EL (cell line): ENCODE results near the gene PRSS35.
"Not testable (repeated sequence)": the region's sequence is repeated elsewhere in the genome, so short reads cannot be mapped to it uniquely, and the experiment has no call there.

Source experiments
- DNase-seq: peaks from one replicate; pipeline ENCODE4 v3.0.0-alpha.2; 2016

The PRSS35 gene, protein sequence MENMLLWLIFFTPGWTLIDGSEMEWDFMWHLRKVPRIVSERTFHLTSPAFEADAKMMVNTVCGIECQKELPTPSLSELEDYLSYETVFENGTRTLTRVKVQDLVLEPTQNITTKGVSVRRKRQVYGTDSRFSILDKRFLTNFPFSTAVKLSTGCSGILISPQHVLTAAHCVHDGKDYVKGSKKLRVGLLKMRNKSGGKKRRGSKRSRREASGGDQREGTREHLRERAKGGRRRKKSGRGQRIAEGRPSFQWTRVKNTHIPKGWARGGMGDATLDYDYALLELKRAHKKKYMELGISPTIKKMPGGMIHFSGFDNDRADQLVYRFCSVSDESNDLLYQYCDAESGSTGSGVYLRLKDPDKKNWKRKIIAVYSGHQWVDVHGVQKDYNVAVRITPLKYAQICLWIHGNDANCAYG

DNA sequence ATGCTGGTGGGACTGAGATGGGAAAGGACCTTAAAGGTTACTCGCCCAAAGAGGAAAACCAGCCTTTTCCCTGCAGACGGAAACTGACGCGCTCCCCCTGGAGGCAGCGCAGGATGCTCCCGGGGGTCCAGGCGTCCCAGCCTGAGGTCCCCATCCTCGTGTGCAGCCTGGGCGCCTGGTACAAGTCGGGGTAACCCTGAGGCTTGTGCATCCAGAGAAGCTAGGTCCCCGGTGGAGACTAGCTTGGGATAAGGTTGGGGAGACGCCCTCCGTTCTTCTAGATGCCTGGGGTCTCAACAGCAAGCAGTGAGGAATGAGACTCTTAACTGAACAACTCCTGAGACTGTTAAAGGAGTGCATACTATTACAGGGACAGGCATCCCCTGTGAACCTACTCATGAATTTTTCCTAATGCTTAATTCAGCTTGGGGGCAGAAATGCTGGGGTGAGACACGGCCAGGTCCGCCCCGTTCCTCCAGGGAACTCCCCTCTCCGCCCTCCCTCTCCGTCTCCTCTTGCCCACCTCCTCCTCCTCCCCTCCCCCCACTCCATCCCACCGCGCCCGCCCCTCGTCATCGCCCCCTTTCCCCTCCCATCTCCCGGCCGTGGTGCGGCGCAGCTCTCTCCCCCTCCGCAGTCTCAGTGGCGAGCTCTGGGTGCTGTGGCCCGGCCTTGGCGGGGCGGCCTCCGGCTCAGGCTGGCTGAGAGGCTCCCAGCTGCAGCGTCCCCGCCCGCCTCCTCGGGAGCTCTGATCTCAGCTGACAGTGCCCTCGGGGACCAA lies at the start of gene PRSS35:
PRSS35 (plus strand) TSS at position 634 of the 781 bp plus-strand sequence. CDS start 10,908 bp downstream, outside the sequence.
- DNase-seq: peak; percentile 58

DNA sequence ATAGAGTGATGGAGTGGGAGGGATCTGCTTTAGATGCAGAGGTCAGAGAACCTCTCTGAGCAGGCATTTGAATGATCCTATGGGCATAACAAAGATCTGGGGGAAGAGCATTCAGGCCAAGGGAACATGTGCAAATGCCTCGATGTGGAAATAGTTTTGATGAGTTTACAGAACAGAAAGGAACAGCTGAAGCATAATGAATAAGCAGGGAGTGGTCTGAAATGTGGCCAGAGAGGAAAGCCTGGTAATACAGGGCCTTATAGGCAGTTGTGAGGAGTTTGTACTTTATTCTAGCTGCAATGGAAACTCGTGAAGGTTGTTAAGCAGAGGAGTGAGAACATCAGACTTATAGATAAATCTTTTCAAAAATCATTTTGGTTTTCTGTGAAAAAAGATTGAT lies 48.4 kb upstream of the PRSS35 start:
- DNase-seq: no peak

DNA sequence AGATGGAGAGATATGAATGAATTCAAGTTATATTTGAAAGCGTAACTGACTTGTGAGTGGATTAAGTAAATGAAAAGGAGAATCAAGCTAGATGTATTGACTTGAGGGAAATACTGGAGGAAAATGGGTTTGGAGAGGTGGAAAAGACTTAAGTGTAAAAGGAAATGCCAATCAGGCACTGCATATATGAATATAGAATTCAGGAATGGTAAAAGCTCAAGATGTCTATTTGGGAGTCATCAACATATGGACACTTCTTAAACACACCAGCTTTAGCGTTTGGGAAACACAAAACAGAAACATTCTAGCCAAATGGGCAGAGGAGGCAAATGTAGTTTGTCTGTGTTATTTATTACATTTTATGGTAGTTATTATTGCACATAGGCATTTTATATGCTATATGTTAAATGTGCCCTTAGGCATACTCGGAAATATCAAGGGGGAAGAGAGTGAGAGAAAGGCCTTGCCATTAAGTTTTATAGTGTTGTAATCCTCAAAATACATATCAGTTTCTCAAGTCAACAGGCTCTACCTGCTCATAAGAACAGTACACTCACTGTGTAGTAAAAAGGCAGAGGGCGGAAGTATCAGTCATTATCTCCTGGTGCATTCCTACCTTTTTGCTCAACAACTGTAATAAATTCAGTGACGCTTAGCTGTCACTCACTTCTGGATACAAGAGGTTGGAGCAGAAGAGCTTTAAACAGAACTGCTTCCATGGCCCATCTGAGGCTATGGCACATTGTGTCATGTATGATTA lies 47.8 kb upstream of the PRSS35 start:
- no peak for DNase-seq

DNA sequence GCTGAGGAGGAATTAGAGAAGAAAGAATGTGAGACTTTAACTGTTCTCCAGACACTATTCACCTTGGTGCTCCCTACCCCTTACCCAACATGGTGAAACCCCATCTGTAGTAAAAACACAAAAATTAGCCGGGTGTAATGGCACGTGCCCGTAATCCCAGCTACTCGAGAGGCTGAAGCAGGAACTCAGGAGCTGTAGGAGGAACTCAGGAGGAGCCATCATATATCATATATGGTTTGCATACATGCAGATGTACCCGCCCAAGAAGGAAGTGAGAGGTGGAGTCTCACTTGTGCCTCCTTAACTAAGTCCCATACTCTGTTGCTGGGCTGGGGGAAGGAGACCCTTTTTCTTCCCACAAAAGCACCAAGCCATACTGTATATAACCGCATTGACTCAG lies 46.0 kb upstream of the PRSS35 start:
- no peak for DNase-seq

DNA sequence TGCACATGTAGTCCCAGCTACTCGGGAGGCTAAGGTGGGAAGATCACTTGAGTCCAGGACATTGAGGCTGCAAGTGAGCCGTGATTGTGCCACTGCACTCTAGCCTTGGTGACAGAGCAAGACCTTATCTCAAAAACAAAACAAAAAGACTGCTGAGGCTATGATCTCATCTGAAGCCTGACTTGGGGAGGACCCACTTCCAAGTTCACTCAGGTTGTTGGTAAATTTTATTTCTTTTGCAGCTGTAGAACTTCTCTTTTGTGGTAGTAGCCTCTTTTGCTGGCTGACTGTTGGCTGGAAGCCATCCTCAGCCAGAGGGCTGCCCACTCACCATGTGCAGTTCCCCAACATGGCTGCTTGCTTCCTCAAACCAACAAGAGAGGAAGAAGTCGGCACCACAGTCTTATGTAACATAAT lies 44.7 kb upstream of the PRSS35 start:
- DNase-seq: no peak

DNA sequence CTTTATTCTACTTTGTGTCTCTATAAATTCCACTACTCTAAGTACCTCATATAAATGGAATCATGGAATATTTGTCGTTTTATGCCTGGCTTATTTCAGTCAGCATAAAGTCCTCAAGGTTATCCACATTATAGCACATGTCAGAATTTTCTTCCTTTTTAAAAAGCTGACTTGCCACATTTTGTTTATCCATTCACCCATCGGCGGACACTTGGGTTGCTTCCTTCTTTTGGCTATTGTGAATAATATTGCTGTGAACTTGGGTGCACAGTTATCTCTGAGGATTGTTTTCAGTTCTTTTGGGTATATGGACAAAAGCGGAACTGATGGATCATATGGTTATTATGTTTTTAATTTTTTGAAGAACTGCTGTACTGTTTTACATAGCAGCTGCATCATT lies 42.3 kb upstream of the PRSS35 start:
- no peak for DNase-seq

DNA sequence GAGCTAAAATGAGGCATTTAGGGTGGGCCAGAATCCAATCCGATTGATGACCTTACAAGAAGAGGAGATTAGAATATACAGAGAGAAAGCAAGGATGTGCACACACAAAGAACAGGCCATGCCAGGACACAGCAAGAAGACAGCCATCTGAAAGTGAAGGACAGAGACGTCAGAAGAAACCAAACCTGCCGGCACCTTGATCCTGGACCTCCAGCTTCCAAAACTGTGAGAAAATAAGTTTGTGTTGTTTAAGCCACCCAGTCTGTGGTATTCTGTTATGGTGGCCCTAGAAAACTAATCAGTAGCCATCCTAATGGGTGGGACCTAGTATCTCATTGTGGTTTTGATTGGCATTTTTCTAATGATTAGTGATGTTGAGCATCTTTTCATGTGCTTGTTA lies 41.7 kb upstream of the PRSS35 start:
- DNase-seq: no peak

DNA sequence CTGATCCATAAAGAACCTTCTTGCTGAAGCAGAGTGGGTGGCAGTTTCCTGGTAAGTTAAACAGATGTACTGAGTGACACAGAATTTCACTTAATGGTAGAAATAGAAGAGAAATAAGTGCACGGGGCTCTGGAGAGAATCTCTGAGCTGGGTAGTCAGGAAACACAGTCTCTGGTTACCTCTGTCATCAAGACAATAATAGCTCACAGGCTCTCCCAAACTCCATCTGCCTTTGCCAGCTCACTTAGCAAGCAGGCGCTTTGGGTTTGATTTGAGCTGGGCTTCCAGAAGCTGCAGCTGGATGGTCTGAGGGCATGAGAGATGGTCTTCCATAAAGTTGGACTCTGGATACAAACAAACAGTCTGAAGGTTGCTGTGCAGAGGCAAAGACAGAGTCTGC lies 39.6 kb upstream of the PRSS35 start:
- DNase-seq: no peak

DNA sequence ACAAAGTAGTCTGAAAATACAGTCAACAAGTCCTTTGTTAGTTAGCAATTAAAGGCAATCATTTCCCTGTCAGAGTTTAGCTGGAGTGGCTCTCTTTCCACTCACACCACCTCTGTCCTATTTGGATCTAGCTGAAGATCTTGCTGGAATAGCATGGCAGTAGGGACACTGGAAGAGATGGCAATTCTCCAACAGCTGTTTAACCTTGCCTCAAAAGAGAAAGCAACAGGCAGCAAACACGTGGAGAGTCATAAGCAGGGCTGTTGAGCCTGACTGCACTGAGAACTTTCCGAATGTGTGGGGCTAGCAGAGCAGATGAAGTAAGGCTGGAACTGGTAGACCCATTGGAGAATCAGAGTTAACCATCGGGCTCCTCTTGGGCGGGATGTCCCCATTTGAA lies 38.0 kb upstream of the PRSS35 start:
- peak; percentile 14 for DNase-seq

DNA sequence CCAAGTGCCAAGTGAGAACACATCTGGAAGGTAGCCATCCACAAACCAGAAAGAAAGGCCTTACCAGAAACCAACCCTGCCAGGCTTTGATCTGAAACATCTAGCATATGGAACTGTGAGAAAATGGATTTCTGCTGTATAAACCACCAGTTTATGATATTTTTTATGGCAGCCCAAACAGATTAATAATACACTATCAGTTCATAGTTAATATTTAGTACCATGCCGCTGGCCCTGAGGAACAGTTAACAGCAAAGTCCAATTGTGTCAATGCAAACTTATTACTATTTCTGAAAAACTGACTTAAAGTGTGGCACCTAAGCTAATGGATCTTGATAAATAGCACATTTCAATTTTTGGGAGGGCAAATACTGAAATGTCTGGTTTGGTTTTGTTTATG lies 35.4 kb upstream of the PRSS35 start:
- DNase-seq: no peak

DNA sequence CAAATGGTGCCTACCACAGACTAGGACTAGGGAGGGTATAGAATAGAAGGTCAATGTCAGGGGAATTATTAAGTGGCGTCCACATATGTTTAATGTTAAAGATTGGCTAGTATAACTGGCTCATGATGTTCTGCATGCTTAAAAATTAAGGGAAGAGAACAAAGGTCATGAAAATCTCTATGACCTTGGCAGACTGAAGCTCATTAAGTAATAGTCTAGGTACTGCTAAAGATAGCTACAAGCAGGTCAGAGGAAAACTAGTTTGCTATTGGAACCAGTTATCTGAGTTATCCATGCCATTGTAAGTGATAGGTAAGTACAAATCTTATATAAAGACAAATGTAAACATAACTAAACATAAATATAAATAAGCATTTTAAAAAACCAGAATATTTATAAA lies 32.9 kb upstream of the PRSS35 start:
- no peak for DNase-seq

DNA sequence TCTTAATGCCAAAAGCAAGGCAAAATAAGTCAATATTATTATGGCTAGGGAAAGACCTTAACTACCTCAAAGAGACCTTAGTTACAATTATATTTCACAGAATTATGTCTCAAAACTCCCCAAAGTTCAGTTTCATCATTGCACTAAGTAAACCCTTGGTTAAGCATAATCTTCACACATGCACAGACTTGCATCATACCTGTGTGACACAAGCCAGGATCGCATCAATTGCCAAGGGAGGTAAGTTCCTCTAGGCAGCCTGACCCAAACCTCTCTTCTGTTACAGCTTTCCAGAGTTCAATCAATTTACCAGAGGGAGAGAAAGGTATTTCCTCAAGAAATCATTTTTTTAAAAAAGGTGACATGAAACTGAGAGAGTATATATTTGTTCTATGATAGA lies 31.9 kb upstream of the PRSS35 start:
- DNase-seq: no peak

DNA sequence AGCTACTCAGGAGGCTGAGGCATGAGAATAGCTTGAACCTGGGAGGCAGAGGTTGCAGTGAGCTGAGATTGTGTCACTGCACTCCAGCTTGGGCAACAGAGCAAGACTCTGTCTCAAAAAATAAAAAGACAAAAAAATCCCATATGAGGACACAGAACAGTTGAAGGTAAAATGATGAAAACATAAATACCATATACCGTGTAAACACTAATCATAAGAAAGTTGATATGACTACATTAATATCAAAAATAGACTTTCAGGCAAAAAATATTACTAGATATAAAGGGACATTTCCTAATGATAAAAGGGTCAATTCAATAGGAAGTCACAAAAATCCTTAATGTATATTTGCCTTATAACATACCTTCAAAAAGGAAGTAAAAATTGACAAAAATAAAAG lies 30.4 kb upstream of the PRSS35 start:
- DNase-seq: not testable (repeated sequence)

DNA sequence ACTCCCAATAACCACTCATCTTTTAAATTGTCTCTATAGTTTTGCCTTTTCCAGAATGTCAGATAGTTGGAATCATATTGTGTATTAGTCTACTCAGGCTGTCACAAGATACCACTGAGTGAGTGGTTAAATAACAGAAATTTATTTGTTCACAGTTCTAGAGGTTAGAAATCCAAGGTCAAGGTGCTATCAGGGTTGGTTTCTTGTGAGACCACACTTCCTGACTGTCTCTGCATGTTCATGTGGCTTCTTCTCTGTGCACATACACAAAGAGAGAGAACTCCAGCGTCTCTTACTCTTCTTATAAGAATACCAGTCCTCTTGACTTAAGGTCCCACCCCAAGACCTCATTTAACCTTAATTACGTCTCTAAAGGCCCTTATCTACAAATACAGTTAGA lies 23.9 kb upstream of the PRSS35 start:
- DNase-seq: no peak

DNA sequence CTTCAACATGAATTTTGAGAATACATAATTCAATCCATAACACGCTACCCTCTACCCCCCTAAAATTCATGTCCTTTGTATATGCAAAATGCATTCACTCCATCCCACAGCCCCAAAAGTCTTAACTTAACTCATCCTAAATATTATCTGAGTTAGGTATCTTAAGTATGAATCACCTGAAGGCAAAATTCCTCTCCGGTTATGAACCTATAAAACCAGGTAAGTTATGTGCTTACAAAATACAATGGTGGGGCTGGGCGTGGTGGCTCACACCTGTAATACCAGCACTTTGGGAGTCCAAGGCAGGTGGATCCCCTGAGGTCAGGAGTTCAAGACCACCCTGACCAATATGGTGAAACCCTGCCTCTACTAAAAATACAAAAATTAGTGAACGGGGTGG lies 23.5 kb upstream of the PRSS35 start:
- DNase-seq: no peak

DNA sequence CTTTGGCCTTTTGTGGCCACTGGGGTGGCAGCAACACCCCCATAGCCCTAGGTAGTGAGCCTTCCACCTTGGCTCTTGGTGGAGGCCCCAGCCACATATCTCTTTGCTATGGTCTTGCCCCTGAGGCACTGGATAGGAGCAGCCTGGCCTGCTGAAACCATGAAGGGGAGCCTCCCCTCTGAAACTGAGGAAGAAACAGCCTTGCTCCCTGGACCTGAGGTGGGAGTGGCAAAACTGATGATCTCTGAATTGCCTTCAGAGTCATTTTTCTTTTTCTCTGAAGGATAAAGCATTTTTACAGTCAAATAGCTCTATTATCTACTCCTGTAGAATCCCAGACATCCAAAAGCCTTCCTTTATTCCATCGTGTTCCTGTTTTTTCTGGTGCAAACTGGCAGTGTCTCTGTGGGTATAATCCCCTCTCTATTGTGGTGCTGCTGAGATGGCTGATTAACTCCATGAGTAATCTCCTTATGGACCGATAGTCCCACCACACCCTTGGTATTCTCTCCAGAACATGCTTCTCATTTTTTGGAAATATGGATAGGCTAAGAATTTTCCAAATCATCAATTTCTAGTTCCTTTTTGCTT lies 22.0 kb upstream of the PRSS35 start:
- DNase-seq: no peak

DNA sequence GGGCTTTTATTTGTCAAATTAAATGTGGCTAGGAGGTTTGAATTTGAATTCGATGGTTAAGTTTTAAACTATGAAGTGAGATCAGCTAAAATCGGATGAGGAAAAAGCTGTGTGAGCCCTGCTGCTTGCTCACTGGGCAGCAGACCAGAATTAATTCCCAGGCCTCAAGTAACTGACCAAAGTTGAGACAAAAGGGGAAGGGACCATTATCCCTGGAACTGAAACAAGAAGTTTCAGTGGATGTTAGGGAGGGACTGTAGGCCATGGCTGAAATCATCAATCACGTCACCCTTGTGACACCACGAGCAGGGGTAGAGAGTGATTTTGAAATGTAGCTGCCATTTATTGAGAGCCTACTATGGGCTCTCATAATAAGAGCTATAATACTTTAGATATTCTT lies 7.0 kb upstream of the PRSS35 start:
- DNase-seq: no peak

DNA sequence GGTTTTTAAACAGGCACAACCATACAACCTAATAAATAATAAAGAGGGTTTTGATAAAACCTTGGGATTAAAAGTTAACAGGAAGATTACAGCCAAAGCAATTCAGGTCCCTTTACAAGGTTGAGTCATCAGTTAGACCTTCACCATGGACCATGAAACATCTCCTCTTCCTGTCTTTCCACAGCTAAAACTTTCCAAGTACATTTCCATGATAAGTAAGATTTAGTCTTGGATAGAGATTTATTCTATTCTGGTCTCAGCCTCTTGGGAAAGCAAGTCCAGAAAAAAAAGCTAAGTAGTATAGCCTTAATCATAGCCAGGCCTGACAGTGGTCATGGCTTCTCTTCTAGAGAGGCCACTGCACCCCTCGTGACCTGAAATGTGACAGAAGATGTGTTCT lies 2.9 kb upstream of the PRSS35 start:
- DNase-seq: peak; percentile 14

DNA sequence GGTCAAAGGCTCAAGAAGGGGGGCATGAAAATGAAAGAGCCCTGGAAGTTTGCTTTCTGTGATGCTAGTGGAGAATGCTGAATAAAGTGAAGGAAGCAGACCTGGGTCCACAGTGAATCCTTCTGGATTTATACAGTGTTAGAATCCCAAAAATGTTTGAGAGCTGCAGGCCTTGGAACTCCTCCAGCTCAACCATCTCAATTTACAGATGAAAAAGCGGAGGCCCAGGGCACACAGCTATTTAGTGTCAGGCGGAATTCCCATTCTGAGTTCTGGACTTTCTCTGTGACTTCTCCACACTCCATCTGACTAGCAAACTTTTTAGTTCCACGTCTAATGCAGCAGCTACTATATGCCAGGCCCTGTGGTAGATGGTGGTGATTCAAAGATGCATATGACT lies 1.5 kb upstream of the PRSS35 start:
- no peak for DNase-seq

DNA sequence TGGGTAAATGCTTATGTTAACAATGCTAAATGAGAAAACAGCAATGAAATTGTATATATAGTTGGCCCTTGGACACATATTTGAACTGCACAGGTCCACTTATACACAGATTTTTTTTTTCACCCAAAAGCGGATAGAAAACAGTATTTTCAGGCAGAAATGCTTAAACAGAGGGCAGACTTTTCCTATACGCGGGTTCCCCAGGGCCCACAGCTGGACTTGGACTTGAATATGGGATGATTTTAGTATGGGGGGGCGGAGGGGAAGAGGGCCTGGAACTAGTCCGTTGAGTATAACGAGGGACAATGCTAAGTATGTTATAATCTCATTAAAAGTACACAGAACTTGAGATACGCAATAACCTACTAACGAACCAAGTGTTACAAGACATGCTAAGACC lies 1.1 kb upstream of the PRSS35 start:
- no peak for DNase-seq

DNA sequence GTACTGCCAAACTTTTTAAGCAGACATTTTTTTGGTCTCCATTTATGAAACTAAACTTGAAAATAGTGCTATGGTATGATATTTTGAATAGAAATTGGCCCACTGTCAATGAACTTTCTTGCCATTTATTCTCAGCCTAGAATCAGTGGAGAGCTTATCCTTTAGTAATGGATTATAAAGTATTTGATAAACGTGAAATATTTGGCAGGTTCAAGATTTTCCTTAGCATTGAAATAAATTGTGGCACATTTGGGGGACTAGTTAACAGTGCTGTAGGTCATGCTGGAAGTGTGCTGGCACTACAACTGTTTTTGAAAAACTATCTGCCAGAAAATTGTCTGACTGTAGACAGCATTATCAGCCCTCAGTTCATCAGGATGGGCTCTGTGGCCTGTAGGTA lies 2.1 kb downstream of the PRSS35 start:
- DNase-seq: no peak

DNA sequence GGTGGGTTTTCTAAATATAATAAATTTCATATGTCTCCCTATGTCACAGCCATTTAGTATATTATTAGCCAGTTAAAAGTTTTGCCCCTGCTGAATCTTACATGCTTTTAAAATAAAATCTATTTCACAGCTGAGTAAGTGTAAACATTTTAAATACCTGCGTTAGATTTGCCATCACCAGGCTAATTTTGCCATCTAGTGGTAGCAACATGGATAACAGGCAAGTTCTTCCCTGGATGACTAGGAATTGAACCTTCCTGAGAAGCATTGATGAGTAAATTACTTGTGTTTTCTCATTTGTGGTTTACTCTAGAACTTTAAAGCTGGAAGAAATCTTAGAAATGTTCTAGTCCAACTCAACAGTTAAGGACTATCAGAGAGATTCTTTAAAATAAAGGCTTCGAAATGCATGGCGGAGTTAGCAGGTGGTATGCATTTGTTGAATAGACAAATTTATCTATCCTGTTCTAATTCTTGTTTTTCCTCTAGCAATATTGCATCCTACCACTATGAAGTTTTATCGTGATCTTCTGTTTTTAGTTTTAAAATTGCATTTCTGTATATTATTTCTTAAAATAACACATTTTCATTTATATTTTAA lies 2.6 kb downstream of the PRSS35 start:
- peak; percentile 62 for DNase-seq

DNA sequence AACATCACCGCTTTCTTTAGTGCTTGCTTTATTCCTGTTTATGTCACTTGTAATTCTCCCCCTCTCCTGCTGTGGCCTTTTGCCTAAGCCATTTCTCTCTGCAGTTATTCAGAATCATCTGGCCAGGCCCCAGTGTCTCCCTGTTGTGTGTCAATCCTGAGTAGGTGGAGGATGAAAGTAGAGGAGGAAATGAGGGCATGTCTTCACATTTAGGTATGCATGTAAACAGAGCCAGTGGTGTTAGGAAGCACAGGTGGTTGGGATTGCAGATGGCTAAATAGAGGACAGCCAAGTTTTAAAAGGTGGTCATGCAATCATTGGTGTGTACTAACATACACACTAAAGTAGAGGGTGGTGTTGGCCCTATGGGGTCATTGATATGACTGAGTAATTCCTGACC lies 5.2 kb downstream of the PRSS35 start:
- DNase-seq: no peak
